ENCODE data around the gene DLL4.
"Not testable (repeated sequence)": the region's sequence is repeated elsewhere in the genome, so short reads cannot be mapped to it uniquely, and the experiment has no call there.

DLL4 gene

DNA sequence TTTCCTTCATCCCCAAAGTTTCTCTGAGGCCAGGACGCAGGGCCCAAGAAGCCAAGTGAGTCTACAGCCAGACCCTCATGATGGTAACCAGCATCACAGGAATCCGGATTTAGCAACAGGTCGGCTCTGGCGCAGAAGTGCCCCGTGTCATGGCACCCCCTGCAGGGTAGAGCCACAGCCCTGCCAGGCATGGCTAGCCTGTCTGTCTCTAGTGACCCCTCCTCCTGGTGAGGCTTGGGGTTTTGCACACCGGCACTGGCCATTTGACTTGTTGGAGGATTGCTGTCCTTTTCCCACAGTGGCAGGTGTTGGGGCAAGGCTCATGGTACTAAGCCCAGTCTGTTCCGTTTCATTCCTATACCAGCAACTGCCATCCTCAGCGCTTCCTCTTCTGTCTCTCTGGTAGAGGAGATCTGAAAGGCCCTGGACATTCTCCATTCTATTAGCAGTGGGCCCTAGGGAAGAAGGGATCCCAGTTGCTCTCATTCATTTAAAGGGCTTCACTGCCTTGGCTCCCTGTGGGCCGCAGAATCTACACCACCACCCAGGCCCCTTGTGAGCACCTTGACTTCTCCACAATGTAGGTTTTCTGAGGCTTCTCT lies 14.7 kb downstream of the DLL4 start:
- DNase-seq = no peak

DNA sequence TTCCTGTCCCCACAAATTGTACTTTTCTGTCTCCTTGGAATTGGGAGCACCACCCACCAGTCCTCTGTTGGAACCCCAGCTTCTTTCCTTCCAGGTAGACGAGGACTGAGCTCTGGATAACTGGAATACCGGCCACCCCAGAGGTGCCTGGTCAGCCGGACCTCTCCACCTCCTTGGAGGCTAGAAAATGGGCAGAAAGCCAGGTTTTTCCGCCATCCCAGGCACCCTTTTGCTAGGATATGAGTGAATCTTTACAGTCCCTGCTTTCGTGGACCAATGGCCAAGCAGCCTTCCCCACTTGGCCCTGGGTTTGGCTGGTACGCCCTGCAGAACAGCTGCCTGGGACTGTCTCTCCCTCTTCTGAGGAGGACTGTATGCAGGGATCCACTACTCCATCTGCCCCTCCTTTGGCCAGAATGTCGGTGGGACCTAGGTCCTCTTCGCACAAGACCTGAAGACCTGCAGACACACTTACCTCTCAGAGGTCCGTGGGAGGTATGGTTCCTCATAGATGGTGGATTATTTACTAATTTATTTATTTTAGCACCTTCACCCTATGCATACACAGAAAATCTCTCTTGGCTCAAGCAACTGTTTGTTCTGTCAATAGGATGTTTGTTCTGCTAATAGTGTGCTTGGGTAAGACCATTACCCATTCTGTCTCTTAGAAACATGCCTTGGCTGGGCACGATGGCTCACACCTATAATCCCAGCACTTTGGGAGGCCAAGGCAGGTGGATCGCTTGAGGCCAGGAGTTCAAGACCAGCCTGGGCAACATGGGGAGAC lies 15.6 kb downstream of the DLL4 start:
- no peak for DNase-seq

DNA sequence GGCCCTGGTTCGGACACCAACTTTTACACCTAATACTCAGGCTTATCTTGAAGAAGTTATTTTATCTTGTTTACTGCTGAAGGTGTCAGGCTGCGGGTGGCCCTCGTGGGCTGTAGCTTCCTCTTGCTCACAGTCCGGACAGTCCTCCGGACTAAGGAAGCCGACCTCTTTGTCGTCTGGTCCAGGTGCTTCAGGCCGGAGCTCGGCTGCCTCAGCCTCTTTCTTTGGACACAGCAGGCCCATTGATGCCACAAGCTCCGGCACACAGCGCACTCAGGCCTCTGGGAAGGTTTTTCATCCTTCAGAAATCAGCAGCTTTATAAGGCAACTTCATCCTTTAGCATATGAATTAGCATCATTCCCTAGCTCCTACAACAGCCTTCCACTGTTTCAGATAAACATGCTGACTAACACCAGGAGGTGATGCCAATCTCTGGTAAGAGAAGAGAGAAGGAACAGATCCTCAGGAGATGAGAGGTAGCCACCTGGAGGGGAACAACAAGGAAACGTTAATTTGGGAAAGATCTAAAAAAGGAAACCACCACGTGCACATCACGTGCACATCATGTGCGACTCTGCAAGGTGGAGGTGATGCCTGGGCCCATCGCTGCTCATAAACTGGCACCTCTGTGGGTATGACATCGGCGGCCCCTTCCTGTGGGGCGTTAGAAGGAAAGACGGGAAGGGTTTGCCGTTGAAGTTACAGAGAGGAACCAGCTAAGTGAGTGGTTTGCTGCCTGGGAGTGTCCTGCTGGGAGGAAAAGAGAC lies 19.8 kb downstream of the DLL4 start:
- no peak for DNase-seq

DNA sequence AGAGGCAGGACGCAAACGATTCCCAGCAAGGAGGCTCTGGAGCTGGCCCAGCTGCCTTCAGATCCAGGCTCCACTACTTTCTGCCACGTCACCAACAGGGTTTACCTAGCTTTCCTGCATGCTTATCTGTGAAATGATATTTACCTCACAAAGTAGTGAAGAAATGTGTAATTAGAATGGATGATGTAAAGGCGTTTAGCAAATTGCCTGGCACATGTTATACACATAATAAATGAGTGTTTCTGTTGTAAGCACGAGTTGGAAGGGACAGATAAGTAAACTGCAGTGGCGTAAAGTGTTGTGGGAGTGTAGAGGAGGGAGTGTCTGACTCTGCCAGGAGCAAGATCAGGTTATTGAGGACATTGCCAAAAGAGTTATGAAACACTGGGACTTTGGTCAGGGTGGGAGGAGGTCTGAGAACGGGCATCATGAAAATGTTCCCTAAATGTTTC lies 20.6 kb downstream of the DLL4 start:
- DNase-seq = no peak

DNA sequence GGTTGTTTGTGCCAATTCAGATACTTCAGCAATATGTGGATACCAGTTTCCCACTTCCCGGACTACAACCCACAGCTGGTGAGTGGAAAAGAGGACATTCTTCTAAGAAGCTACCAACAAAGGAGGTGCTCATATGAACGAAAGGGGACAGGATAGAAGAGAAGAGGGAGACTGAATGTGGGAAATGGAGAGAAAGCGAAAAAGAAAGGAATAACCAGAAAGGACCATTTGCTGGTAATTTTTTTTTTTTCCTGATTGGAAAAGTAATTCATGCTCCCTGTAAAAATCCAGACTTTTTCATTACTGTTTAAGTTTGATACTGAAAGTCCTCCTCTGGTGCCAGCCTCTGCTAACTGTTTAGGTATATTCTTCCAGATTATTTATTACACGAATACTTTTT lies 22.6 kb downstream of the DLL4 start:
- no peak for DNase-seq

DNA sequence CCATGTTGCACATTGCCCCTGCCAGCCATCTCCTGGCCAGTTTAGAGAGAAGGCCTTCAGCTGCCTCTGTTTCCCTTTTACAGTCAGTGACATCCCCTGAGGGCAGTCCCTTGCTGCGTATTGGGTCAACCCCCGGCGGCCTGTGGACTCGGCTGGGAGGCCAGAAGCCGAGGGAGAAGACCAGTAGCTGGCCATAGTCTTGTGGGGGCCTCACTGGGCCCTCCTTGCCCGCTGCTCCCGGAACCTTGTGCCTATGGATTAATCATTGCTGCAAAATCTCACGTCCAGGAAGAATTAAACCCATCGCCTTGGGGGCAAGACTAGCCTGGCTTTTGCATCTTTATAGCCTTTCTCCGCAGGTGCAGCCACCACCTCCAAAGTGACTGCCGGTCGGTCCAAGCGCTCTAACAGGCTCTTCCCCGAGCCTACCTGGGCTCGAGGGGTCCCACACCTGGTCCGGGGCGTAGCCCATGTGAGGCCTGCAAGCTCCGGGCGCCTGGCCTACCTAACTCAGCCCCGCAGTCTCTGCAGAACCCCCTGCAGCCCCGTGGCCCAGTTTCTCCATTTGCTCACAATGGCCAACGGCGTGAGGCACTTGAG lies 23.3 kb downstream of the DLL4 start:
- no peak for DNase-seq

DNA sequence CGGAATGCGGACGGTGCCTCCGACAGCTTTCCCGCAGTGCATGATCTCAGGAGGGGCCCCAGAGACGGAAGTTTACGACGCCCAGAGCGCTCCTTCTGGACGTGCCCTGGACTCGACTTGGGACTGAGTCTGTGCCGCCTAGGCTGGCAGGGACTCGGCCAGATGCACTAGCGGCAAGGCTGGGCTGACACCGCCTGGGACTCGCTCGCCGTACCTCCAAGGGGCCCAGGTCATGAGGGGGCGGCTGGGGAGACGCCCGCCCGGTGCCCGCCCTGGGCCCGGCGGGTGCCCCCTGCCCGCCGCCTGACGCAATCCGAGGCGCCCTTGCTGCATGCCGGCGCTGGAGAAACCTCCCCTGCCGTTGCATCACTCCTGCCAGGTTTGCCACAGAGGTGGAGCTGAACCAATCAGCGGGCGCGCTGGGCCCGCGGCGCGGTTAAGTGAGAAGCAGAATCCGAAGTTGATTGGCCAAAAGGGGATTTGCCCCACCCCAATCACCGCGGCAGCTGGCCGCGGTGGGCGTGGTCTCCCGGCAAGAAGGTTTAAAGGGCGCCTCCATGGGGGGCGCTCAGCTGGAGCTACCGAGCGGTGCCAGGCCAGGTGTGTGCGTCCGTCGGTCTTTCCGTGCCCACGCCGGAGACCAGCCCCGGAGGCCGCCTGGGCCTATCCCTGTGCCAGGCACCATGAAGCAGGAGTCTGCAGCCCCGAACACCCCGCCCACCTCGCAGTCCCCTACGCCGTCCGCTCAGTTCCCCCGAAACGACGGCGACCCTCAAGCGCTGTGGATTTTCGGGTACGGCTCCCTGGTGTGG lies 24.0 kb downstream of the DLL4 start, which contains the start of gene CHAC1:
TSS of gene CHAC1 (plus strand) at position 571 of the 812 bp plus-strand sequence. CDS start at position 684, 113 bp downstream.
- DNase-seq = peak; percentile 97

DNA sequence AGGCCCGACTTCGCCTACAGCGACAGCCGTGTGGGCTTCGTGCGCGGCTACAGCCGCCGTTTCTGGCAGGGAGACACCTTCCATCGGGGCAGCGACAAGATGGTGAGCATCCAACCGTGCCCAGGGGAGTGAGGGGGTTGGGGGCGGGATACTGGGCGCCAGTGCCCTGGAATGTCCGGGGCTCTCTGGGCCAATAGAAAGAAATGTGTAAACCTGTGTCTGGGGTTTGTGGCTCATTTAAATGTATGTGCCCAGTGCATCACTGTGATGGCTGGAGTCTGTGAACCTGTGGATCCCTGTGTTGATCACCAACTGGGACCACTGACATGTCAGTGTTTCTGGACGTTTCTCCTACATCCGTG lies 24.6 kb downstream of the DLL4 start:
- DNase-seq = no peak

DNA sequence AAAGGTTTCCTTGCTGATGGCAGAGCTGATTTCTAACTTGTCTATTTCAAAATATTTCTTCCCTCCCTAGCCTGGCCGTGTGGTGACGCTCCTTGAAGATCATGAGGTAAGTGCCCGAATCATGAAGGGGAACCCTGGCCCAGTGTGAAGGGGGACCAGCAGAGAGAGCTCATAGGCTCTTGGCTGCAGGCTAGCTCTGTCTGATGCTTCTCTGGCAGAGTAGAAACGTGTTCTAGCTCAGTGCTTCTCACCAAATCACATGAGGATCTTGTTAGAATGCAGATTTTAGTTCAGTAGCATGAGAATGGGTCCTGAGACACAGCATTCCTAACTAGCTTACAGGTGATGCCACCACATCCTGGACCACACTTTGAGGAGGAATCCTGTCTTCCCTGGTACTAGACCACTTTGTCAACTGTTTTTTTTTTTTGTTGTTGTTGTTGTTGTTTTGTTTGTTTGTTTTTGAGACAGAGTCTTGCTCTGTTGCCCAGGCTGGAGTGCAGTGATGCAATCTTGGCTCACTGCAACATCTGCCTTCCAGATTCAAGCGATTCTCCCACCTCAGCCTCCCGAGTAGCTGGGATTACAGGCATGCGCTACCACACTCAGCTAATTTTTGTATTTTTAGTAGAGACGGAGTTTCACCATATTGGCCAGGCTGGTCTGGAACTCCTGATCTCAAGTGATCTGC lies 25.2 kb downstream of the DLL4 start:
- DNase-seq = not testable (repeated sequence)

DNA sequence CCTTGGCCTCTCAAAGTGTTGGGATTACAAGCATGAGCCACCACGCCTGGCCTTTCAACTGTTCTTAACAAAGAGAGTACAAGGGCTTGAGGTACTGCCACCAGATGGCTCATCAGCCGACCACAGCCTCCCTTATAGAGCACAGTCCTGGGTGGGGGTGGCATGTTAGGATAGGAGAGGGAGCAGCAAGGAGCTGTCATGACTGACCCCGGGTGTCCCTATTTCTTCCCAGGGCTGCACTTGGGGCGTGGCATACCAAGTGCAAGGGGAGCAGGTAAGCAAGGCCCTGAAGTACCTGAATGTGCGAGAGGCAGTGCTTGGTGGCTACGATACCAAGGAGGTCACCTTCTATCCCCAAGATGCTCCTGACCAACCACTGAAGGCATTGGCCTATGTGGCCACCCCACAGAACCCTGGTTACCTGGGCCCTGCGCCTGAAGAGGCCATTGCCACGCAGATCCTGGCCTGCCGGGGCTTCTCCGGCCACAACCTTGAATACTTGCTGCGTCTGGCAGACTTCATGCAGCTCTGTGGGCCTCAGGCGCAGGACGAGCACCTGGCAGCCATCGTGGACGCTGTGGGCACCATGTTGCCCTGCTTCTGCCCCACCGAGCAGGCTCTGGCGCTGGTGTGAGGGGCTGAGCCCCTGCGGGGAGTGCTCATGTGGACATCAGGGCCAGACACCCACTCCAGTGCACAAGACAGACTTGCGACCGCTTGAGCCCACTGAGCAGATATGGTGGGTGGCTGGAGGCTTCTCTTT lies 26.2 kb downstream of the DLL4 start:
- no peak for DNase-seq

DNA sequence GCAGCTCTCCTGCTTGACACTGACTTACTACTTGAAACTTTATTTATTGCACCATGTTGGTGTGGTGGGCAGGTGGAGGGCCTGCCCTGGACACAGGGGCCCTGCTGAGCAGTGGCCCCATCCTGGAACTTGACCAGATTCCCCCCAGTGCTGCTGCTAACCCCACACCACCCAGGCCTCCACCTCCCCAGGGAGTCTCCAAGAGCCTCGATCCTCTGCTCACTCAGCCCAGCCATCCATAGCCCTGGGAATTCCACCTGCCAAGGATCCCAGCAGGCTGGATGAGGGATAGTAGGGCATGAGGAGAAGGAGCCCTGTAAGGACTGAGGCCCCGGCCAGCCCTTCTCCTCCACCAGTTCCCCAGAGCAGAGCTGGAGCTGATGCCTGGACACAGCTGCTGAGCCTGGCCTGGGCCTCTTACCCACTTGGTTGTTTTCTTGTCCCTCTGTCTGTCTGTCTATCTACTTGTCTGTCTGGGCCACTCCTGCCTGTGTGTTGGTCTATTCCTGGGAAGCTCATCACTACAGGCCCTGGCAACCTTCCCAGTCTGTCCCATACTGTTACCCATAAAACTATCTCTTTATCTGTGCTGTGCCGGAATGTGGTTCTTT lies 26.9 kb downstream of the DLL4 start:
- DNase-seq = no peak

DNA sequence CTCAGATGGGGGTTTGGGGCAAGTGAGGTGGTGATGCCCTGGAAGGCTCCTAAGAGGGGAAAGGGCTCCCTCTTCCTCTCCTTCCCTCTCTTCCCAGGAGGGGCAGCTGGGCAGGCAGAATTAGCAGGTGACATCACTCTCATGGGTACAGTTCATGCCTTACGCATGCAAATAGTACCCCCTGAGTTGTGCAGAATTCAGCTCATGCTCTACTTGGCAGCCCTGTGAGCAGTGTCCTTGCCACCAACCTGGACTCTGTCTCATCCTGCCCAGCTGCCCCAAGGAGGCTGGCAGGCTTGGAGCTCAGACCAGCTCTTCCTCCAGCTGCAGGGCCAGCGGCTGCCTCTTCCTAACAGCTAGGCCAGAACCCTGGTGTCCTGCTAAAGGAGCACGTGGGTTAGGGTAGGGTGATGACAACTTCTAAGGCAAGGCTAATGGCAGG lies 27.4 kb downstream of the DLL4 start:
- DNase-seq = no peak

DNA sequence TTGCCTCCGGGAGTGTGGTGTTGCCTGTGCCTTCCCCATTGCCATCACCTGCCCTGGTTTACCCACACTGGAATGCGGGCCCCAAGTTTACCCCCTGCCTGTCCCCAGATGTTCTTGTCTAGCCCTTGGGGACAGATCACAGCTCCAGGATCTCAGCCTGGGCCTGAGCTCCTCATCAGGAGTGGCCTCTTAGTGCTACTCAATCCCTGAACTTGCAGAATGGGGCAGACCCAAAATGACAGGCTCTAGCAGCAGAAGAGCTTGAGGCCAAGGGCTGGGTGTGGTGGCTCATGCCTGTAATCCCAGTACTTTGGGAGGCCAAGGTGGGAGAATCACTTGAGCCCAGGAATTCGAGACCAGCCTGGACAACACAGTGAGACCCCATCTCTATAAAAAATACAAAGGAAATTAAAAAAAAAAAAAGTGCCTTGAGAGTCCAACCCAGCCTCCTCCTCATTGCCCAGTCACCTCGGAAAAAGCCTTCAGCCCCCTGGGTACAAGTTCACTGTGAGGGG lies 28.0 kb downstream of the DLL4 start:
- no peak for DNase-seq

DNA sequence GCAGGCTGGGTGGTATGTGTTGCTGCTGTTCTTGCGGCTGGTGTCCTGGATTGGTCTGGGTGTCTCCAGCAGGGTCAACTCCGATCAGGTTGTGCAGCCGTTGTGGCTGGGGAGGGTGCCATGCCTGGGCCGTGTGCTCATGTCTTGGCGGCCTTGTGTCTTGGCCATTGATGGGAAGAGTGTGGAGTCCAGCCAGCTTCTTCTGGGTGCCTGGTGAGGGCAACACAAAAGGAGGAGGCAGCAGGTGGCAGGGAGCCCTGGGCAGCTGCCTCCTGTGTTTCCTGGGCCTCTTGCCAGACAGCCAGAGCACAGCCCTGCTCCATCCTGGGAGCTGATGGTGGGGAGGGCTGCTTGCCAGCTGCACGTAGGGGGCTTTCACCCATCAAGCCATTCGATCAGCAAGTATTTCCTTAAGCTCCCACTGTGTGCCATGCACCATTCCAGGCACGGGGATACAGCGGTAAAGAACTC lies 28.5 kb downstream of the DLL4 start:
- DNase-seq = no peak

DNA sequence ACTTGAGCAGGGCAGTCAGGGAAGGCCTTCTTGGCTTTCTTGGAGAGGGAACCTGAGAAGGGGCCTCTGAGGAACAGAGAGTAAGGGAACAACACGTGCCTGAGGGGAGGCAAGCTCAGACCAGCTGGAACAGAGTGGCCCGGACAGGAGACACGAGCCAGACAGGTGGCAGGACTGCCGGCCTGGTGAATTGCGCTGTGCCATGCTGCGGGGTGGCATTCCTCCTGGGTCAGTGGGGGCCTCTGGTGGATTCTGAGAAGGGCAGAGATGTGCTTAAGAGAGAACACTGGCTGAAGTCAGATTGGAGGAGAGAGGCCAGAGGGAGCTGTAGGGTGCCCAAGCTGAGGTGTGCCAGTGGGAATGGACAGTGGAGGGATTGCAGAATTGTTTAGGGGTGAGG lies 29.0 kb downstream of the DLL4 start:
- DNase-seq = no peak

DNA sequence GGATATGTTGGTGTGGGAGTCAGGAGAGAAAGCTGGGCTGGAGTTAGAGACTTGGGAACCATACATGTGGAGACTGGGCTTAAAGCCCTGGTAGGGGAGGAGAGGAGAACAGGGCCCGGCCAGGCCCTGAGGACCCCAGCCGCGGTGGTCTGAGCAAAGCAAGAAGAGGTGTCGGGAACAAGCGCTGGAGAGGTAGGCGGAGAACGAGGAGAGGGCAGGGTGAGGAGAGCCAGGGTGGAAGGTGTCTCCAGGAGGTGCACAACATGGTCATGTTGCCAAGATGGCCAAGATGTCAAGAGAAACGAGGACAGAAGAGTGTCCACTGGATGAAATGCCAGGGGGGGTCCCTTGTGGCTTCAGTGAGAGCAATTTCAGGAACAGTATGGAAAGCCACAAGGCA lies 29.6 kb downstream of the DLL4 start:
- no peak for DNase-seq

DNA sequence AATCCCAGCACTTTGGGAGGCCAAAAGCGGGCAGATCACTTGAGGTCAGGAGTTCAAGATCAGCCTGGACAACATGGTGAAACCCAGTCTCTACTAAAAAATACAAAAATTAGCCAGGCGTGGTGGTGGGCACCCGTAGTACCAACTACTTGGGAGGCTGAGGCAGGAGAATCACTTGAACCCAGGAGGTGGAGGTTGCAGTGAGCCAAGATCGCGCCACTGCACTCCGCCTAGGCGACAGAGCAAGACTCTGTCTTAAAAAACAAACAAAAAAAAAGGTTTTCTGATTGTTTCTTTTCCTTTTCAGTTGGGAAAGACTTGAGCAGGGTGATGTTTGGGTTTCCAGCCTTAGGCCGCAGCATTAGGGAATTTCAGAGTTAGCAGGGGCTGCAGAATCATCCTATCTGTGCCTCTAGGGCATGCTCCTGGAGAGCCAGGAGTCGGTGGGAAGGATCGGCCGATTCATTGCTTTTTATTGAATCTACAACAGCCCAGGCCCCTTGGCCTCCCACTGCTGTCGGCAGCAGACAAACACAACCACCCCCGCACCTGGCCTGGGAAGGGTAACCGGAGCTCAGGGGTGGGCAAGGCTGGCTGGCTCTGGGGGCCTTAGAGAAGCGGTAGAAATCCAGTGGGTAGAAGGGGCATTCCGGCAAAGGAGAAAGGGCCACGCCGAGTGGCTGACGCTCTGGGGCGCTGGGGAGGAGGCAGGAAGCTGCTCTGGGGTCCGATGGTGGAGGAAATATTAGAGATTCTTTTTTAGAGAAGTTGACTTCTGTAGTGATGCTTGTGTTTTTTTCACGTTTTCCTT lies 30.4 kb downstream of the DLL4 start:
- DNase-seq = no peak

DNA sequence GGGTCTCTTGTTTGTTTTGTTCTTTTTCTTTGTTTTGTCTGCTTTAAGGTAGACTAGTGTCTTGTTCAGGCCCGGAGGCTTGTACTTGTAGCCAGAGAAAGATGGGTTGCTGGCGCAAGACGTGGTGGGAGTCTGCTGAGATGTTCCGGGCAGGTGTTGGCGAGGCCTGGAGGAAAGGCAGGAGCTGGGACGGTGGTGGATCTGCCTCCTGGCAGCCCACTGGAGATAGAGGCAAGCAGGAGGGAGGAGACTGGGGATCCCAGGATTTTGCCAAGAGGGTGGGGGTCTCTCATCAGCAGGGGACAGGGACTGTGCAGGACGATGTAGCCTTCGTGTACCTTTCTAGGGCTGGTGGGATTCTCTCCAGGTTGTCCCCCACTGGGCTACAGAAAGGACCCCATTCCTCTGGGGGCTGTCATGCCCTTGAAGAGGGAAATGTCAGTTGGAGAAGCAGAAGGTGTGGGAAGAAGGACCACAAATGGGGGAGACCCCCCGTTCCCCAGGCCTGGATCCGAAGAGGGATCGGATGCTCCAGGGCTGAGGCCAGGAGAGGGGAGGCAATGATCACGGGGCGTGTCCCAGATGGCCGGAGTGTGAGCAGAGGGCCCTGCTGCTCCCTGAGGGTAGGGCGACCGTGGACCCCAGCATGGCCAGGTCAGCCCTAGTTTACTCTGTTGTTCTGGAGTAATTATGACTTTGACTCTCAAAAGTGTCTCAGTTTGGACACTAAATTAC lies 31.2 kb downstream of the DLL4 start:
- no peak for DNase-seq

DNA sequence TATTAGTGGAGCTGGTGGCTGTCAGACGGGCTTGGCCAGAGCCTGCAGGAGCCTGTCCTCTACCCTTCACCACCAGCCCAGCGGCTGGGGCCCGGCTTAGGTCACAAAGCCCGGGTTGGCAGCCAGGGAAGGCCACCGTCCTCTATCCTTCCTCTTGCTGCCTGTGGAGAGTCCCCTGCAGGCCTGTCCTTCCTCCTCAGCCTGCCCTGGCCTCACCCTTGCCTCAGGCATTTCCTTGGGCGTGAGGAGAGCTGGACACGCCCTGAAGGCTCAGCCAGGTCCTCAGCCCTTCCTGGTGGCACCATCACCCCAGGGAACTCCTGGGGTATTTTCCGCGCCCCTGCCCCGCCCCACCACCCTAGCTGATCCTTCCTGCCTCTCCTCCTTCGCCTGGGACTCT lies 31.8 kb downstream of the DLL4 start:
- DNase-seq = no peak

Data from activated CD8-positive, alpha-beta memory T cell treated with anti-CD3 and anti-CD28 coated beads, Interleukin-2, amount 50 U/mL, for 4 hours (primary cell).